ENCODE measurements around the gene LRP2.
"Not testable (repeated sequence)": the region's sequence is repeated elsewhere in the genome, so short reads cannot be mapped to it uniquely, and the experiment has no call there.

LRP2 gene

DNA sequence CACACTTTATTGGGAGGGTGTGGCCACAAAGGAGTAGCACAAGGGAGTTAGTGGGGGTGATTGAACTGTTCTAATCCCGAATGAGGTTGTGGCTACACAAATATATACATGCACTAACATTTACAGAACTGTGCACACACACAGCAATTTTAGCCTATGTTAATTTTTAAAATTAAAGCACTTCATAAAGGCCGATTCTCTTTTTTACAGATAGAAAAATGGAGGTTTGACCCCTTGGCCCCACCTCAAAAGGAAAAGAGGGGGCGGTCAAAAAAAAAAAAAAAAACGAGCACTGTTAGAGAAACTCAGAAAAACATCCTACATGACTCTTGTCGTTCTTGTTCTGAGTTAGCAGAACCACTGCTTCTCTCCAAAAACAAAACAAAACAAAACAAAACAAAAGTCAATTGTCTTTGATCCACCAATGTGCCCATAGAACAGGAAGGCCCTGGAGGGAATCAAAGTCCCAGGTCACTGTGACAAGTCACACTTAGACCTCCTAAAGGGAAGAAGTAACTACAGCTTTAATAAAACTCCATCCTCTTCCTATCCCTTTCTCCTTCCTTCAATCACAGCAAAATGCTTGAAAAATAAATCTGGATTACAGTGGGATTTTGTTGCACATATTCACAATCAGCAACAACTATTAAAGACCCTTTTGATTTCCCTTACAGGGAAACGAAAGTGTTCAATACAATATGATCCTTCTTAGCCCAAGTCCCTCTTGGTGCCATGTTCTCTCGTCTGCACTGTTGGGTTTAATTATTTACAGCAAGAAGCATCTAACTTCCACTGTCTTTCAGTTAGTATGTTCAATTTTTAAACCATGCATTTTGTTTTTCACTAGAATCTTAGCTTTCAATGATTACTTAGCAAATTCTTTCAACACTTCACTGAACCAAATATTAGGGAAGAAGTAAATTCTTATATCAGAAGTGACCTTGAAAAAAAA is 16.6 kb downstream of the LRP2 start:
- no peak for DNase-seq

DNA sequence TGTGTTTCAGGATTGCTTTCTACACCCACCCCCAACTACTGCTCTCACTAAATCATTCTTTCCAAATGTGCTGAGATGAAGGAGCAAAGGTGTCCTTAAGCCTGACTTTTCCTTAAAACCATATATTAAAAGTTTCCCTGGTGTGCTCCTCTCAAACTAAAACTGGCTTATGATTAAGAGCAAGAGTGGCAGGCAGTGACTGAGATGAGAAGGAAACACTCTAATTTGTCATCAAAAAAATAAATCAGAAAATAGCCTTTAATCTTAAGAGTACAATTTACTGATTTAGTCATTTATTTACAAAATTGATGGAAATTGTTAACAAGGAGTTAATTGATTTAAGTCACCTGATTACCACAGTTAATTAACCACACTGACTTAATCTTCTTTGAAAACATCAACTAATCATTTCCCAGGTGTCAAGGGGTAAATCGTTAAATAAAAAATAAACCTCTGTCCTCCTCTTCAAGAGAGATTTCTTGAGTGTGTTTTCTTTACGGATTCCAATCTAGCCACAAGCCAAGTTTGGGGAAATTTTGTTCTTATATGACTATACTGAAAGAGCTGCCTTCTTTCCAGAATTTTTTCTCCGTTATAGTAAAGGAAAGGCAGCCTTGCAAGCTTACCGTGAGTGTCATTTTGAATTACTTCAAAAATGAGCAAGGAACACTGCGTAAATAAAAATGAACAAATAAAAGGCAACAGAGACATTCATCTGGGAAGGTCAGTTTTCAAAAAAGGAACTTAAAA is 17.4 kb downstream of the LRP2 start:
- DNase-seq, result no peak

DNA sequence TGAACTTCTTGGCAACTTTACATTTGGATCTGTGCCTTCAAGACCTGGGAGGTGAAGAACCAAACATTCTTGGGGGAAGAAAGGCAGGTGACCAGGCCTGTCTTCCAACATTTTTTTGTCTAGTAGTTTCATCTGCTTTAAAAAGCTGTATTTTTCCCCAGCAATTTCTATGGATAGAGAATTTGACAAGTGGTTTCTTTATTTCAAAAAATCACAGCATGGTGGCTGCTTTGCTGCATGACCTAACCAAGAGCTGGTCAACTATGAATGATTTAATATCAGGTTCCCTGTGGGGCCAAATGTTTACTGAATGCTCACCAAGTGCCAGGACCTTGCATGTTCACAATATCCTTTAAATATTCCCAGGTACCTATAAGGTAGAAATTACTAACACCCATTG is 19.1 kb downstream of the LRP2 start:
- no peak for DNase-seq

DNA sequence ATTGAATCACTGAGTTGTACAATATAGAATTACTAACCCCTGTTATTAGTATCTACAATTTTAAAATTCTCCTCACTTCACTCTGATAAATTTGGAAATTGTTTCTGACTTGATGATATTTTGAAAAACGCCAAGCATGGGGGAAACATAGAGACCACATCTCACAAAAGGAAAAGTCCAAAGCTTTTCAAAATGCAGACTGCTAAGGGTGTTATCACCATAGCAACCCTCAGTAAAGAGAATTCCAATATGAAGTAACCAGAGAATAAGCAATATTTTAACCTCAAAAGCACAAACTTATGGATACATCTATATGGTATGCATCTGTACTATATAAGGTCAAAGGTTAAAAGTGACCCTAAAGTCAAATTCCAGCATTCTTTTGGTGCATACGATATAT is 22.7 kb downstream of the LRP2 start:
- no peak for DNase-seq

DNA sequence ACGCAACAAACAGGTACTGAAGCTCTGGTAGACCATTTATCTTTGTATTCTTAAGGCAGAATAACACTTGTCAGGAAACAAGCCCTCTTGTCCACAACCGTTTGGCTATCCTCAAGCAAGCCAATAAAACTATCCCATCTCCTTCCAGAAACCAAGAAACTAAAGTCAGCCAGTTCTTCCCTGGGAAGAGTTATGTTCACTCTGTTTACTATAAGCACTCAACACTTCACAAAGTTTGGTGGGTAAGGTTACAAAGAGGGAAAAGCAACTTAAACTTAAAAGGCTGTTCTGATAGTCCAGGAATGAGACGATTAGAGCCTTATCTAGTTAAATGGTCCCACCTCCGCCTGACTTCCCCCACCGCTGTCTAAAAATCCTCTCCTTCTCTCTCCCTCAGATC is 25.6 kb downstream of the LRP2 start:
- no peak for DNase-seq

DNA sequence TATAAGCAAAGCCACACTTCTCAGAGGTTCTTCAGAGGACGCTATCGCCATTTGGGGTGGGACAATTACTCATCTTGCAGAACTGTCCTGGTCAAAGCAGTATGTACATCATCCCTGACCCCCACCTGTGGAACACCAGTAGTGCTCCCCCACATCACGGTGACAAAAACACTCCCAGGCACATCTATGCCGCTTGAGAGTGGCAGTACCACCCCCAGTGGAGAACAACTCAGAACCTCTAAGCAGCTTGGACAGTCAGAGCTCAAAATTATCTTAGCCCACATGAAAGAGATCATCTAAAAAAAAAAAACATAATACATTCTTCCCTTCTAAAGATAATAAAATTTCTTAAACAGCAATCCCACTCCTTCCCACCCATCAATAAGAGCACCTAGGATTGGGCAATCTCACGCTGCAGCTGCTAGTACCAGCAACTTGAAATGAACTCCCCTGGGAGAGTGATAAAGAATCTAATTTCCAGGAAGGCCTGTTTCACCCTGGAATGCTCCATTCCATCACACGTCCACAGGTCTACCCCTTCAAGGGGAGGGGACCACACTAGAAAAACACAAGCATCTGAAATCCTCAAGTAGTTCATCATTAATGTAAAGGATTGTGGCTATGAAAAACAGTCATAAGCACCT is 31.7 kb downstream of the LRP2 start:
- DNase-seq, result no peak

DNA sequence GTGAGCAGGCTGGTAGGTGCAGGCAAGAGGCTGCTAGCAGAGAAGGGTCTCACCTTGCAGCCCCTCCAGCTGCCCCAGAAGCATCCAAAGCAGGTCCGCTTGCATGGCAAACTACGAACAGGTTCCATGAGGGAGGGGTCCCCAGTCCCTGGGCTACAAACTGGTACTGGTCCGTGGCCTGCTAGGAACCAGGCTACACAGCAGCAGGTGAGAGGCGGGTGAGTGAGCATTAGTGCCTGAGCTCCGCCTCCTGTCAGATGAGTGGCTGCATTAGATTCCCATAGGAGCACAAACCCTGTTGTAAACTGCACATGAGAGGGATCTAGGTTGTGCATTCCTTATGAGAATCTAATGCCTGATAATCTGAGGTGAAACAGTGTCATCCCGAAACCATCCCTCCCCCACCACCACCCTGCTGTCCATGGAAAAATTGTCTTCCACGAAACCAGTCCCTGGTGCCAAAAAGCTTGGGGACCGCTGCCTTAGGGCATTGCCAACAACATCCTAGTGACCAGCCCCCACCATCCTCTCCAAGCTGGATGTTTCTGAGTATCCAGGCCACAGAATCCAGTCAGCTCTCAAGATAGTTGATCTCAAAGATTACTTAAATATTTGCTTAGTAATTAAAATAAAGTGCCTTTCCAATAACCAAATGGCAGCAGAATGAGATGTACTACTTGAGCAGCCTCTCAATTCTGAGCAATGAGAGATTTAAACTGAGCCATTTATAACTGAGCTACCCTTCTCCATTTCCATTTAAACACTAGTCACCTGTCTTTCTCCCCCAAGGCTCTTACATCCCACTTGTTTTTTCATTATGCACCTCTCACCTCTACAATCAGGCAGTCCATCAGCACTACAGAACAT is 32.4 kb downstream of the LRP2 start:
- DNase-seq, result no peak

DNA sequence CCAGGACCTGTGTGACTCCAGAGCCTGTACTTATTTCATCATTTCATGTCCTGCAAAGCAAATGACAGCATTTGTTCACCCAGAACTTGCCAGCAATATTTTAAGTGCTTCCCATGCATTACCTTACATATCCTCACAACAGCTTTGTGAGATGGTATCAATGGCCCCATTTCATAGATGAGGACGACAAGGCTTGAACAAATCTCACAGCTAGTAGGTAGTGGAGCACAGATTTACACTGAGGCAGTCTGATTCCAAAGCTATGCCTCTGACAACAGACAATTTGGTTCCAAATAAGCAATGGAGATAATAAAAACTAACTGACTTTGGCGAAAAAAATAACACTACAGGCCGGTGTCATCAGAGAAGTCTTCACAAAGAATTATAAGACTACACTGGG is 33.5 kb downstream of the LRP2 start:
- no peak for DNase-seq

DNA sequence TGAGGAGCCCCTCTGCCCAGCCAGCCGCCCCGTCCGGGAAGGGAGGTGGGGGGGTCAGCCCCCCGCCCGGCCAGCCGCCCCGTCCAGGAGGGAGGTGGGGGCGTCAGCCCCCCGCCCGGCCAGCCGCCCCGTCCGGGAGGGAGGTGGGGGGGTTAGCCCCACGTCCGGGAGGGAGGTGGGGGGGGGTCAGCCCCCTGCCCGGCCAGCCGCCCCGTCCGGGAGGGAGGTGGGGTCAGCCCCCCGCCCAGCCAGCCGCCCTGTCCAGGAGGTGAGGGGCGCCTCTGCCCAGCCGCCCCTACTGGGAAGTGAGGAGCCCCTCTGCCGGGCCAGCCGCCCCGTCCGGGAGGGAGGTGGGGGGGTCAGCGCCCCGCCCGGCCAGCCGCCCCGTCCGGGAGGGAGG is 34.5 kb downstream of the LRP2 start:
- not testable (repeated sequence) for DNase-seq

DNA sequence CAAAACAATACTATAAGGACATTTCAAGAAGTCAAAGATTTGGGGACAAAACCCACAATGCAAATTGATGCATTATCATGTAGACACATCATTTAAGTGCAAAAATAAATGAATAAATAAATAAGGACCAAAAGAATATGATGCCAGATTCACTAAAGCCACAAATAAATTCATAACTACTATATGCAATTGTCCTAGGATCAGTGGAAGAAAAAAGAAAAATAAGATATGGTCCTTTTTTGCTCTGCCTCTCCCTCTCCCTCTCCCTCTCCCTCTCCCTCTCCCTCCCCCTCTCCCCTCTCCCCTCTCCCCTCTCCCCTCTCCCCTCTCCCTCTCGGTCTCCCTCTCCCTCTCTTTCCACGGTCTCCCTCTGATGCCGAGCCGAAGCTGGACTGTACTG is 36.4 kb downstream of the LRP2 start:
- DNase-seq, result not testable (repeated sequence)

DNA sequence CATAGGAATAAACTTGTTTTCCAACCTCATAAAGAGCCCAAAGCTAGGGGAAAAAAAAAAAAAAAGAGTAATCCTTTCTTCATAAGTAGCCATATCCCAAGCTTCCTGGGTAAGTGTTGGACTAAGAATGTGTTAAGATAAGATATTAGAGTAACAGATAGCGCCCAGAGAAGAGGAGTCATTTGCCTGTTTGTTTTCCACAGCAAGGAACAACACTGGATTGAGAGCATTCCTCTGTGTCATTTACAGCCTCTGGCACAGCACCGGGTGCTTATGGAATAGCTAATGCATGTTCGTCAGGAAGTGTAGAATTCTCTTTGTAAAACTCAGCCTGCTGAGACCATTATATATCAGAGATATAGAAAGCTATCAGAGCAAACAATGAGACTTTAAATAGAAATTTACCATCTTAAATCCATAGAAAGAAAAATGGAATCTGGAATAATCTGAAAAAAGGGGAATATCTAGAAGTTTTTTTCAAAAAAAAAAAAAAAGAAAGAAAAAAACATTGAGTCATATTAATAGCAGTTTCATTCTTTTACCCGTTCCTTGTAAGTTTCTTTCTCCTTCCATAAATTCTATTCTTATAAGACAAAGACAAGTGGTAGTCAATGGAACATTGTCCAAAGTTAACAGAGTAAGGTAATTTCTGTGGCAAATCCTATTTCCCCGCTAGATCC is 37.6 kb downstream of the LRP2 start:
- no peak for DNase-seq

DNA sequence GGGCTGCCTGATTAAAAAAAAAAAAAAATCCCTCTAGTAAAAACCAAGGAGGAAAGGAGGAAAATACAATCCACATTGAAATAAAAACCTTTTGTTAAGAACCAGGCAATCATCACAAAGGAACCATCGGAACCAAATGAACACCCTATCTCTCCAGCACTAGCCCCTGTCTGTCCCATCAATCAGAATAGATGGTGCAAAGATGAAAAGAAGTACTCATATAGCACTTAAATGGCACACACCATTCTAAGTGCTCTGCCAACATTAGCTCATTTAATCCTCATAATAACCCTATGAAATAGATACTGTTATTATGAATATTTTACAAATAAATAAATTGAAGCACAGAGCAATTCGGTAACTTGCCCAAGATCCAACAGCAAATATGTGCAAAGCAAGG is 38.5 kb downstream of the LRP2 start:
- DNase-seq, result no peak

DNA sequence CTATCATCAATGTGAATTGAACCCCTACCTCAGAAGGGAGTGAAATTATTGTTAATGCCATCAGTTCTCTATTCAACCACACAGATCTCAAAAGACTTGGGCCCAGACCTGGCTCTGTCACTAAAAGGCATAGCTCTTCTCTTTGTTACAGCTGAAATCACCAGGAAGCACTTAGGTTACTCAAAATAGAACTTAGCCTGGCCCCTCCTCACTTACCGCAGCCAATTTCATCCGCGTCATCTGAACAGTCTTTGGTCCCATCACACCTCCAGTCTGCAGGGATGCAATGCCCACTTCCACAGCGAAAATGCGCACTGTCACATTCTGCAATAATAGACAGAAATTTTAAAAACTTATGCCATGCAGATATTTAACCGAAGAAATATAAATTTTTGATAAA is 41.8 kb downstream of the LRP2 start:
- DNase-seq, result no peak

DNA sequence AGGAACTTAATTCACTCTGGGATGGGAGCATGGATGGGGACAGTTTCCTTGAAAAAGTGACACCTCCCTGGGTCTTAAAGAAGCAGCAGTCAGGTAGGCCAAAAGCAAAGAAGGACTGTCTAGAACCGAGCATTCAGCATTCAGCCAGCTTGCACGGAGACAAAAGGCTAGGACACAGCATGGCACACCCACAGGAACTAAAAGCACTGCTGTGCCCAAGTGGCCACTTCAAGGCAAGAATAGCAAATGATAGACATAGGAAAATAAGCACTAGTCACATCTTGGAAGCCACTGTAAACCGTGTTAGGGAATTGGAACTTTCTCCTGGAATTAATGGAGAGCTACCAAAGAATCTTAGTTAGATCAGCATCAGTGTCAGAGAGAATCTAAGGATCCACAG is 47.0 kb downstream of the LRP2 start:
- DNase-seq, result no peak

DNA sequence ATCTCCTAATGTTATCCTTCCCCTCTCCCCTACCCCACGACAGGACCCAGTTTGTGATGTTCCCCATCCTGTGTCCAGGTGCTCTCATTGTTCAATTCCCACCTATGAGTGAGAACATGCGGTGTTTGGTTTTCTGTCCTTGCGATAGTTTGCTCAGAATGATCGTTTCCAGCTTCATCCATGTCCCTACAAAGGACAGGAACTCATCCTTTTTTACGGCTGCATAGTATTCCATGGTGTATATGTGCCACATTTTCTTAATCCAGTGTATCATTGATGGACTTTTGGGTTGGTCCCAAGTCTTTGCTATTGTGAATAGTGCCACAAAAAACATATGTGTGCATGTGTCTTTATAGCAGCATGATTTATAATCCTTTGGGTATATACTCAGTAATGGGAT is 54.0 kb downstream of the LRP2 start:
- not testable (repeated sequence) for DNase-seq

DNA sequence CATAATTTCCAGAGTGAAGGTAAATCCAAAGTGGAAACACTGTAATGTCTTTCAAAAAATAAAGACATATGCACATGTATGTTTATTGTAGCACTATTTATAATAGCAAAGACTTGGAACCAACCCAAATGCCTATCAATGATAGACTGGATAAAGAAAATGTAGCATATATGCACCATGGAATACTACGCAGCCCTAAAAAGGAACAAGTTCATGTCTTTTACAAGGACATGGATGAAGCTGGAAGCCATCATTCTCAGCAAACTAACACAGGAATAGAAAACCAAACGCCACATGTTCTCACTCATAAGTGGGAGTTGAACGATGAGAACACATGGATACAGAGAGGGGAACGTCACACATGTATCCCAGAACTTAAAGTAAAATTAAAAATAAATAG is 57.6 kb downstream of the LRP2 start:
- not testable (repeated sequence) for DNase-seq

DNA sequence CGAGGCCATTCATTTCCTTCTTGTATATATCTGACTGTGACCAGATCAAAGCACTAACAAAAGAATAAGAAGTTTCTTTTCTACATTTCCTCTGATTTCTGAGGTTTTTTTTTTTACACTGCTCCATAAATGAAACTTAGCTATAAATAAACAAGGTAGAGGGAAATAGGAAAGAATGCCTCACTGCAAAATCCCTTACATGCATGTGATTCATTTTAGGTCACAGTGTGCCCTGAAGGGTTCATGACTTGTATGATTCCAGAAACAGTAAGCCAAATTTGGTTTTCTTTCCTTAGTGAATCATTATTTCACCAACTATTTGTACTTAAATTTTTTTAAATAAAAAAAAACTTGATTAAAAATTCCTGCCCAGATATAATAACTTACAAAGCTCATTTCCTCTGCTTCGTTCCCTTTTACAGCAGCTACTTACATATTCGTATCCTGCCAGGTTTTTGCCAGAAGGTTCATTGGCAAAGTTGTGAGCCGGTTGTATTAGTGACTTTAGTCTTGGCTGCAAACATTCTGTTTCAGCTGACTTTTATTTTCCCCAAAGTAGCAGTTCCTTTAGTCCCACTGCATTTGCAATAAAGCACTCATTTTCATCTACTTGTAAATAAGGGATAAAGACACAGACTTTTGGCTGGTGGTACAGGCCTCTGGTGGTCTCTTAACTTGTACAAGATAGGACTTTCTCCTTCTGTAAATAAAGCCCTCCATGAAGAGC is 58.6 kb downstream of the LRP2 start:
- no peak for DNase-seq

DNA sequence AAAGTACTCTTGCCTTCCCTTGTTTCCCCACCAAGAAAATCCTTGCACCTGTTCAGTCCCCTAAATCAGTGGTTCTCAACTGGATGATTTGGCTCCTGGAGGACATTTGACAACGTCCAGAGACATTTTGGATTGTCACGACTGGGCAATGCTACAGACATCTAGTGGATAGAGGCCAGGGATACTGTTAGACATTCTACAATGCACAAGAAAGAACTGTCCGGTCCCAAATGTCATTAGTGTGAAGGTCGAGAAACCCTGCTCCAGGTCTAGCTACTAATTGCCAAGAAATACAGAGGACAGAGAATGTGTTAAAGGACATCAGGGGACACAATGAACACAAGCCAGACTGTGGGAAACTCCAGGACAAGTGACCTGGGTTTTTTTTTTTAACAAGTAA is 60.0 kb downstream of the LRP2 start:
- DNase-seq, result no peak

DNA sequence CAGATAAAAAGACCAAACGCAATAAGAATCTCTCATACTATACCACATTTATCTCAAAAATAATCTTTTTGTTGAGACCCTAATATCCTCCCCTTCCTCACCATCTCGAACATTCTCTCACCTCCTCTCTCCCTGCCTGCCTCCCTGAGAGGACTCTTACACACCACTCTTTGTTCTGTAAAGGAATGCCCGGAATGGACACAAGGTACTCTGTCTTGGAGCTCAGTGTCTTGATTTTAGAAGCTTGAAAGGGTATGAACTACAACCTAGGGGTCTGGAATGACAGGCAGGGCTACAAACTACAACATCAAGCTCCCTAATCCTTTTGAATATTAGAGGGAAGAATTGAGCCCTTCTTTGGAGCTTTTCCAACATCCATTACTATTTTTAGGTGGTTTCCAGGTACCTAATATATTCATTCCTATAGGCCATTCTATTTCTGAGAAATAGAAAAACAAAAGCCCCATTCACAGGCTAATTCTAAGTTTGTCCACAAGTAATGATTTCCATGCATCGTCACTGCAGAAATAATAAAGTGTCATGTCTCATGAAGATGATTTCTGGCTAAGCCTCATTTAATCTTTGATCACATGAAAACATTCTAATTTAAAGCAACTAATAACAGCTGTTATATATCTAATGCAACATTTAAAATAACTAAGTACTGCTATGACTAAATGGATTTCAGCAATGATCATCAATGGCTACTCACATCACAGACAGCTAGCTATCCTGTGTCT is 60.6 kb downstream of the LRP2 start:
- no peak for DNase-seq

DNA sequence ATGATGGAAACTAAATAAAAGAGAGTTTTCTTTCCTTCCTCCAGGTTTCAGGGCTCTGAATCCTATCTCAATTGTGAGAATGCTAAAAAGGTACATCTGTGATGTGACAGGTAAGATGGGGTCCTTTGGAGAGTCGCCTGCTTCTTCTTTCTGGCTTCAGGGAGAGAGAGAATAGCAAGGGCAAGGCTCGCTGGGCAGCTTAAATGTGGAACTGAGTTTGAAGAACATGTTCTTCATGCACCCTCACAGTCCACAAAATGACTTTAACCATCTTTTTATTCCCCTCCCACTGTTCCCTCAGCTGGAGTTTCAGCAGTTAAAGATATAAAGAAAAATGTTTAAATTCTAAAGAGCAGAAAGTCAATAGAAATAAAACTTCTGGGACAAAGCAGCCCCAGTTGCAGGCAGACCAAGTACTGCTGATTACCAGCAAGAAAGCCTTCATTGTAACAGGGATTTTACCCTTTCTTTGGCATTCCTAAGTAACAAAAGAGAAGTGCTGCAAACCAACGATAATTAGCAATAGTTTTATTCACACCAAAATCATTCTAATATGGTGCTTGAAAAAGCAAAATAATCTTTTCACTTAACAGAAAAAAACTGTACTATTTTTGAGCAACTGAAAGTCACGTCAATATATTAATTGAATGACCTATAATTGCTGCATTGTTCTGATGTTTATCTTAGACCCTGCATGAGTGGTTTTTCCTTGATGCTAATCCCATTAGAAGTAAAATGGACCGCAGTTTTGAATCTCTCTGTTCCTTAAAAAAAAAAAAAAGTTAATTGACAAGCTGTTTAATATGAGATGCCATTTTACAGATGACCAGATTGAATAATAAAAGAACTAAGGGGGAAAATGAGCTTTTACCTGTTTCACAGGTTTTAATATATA is 61.5 kb downstream of the LRP2 start:
- no peak for DNase-seq

Data from activated CD8-positive, alpha-beta memory T cell treated with anti-CD3 and anti-CD28 coated beads, Interleukin-2, amount 50 U/mL, for 48 hours (primary cell).